GM03348 (cell line): ENCODE results near the gene TIPARP.

Experiments used
- DNase-seq: peaks from one replicate; pipeline ENCODE4 v3.0.0; 2012; ENCODE audit warnings: low spot score

TIPARP gene, protein sequence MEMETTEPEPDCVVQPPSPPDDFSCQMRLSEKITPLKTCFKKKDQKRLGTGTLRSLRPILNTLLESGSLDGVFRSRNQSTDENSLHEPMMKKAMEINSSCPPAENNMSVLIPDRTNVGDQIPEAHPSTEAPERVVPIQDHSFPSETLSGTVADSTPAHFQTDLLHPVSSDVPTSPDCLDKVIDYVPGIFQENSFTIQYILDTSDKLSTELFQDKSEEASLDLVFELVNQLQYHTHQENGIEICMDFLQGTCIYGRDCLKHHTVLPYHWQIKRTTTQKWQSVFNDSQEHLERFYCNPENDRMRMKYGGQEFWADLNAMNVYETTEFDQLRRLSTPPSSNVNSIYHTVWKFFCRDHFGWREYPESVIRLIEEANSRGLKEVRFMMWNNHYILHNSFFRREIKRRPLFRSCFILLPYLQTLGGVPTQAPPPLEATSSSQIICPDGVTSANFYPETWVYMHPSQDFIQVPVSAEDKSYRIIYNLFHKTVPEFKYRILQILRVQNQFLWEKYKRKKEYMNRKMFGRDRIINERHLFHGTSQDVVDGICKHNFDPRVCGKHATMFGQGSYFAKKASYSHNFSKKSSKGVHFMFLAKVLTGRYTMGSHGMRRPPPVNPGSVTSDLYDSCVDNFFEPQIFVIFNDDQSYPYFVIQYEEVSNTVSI

DNA sequence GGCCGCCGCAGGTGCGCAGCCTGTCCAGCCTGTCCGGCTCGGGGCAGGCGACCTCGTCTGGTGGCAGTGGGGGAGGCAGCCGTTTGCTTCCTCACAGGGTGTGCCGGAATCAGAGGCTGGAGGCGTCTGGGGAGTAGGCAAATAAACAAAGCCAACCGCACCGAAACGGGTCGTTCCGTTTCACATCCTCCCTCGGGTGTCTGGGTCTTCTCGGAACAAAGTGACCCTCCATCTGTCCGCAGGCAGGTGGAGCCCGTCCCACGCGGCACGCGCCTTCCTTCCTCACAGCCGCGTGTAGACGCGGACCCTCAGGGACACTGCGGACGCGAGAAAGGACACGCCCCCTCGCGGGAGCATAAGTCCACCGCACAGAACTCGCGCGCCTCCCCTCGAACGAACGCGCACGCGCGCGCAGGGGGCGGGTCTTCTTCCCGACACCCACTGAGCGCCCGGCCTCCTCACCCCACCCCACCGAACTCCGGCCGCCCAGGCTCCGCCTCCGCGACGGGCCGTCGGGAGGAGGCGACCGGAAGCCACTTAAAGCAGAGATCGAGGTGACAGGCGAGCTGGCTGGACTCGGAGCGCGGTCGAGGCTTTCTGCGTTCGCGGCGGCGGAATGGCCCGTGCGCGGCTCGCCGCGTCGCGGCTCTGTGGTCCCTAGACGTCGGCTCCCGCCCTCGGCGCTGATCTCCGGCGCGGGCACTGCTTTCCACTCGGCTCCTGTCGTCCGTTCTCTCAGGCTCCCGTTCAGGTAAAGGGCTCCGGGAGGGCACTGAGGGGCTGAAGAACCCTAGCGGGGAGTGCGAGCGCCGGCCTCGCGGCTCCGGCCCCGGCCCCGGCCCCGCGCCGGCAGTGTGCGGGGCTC lies at the start of gene TIPARP:
TSS of gene TIPARP (plus strand) at position 545 of the 865 bp plus-strand sequence. CDS start 3,108 bp downstream, outside the sequence.
- DNase-seq: peak; percentile 99

DNA sequence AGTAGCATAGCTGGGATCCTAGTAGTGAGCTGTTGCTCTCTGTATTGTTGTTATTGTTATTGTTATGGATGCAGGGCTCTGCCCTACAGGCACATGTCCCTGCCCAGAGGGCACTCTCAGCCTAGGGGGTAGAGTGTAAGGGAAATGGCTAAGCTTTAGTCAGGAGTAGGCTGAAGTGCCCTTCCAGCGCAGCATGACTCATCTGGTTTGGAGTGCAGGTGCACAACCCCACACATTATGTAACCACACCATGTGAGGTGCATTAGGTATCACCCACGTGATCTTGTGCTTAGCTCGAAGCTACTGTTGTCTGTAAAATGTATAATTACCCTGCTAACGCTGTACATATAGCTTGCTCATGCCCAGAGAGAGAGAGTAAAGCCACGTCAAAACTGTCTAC lies 48.3 kb upstream of the TIPARP start:
- DNase-seq: no peak

DNA sequence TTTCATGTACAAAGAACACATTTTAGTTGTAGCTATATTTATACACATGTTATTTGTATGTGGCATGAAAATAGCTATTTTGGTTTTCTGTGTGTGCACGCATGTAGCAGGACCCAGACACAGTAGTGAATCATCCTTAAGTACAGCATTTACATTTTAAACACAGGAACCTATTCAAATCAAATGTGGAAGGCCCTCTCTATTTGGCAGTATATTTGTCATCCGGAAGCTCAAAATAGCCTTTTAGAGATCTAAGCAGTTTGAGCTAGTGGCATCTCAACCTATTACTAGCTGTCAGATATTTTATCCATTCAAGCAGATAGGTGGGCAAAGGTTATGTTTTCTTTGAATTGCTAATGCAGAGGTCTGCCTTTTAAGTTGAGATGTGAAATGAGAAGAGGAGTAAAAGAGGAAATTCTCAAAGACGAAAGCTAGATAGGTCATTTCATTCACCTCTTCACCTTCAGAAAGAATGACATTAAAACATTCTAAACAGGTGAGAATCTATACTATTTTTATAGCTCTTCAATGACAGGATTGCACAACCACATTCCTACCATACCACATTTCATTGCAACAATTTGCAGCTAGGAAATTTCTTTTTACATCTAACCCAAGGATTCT lies 46.3 kb upstream of the TIPARP start:
- DNase-seq: peak; percentile 23

DNA sequence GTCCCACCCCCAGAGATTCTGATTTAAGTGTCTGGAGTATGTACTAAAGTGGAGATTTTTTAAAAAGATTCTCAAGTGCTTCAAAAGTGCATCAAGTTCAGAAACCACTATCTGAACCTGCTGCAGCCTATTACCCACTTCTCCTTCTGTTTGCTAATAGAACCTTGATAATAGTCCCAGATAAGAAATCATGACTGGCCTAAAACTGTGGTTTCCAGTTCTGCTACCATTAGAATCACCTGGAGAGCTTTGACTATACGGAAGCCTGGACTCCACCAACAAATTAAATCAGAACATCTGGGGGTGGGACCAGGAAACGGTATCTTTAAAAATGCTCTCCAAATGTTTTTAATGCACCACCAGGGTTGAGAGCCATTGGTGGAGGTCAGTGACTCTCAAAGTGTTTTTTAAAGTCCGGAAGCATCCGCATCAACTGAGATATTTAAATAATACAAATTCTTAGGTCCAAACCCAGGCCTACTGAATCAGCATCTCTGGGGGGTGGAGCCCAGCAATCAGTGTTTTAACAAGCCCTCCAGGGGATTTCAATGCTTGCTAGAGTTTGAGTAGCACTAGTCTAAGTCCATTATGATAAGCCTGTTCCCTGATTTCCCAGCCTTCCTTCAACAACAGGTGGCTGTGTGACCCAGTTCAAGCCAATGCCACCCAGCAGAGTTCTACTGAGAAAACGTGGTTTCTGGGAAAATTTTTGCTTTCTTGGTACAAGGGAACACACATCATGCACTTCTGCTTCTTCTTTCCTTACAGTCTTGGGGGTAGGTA lies 45.4 kb upstream of the TIPARP start:
- DNase-seq: no peak

DNA sequence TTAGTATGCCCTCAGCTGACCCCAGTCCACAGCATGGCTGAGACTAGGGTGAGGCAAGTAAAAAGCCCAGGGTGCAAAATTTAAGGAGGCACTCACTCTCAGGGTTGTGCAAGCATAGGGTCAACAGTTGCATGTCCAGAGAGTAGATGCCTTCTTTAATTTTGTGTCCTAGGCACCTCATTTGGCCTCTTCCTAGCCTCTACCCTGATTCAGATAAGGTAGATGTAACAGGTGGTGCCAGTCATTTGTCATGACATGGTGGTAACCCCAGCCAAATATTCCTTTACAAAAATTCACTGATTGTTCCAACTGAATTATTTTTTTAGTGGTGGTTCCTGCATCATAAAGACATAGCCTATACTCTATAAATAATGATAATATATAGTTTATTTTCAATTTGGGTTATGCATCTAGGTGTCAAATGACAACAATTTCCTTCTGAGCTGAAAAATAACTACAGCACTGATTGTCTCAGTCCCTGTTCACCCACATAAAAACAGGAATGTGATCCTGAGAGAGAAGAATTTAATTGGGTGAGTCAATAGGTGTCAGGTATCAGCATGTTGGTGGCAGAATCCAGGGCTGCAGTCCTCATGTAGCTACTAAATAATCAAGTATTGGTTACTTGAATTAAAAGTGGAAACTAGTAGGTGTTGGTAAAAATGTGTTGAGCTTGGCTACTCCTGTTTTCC lies 44.2 kb upstream of the TIPARP start:
- DNase-seq: no peak

DNA sequence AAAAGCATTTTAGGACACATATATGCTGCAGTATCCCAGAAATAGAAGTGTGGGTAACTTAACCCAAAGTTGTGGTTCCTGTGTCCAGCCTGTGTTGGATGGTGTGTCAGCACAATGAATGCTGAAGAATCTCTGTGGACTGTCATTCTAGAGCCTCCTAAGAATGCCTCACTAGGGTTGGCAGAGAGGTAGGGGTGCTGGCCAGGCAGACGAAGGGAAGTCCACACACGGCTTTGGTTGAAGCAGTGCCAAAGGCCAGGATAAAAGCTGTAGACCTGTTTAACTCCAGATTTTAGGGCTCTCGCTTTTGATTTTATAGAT lies 43.7 kb upstream of the TIPARP start:
- no peak for DNase-seq

DNA sequence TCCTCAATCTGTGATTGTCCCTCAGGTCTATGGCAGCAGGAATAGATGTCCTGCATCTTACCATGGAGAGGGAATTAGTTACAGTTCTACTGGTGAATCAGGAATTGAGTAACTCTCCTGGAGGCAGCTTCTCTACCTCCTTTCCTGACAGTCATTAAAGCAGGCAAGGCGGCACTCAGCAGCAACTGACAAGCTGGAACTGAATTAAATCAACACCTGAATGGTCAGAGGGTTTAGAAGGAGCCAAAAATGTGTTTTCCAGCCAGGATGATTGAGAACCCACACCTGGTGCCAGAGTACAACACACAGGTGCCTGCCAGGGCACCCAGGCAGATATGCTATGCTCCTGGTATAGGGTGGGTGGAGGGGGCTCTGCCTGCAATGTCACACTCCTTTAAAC lies 43.1 kb upstream of the TIPARP start:
- DNase-seq: no peak

DNA sequence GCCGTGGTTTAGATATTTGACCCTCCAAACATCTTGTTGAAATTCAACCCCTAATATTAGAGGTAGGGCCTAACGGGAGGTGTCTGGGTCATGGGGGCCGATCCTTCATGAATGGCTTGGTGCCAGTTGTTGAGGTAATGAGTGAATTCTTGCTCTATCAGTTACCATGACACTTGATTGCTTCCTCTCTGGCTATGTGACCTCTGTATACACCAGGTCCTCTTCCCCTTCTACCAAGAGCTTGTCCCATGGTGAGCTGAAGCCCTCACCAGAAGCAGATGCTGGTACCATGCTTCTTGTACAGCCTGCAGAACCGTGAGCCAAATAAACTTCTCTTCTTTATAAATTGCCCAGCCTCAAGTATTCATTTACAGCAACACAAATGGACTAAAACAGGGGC lies 41.8 kb upstream of the TIPARP start:
- no peak for DNase-seq

DNA sequence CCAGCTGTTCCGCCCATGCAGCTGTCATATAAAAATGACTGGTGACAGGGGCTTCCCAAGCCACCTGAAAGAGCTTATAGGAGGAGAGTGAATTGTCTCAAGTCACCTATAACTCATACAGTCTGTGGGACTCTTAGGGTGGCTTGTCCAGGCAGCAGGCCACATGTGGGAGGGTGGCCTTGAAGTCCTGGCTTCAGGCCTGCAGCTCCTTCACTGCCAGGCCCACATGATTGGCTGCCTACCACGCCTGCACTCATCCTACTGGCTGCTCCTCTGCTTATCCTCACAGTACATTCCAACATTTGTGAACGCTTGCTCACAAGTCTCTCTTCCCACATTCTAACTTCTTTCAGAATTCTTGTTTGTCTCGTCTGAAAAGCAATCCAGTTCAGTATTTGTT lies 41.1 kb upstream of the TIPARP start:
- DNase-seq: peak; percentile 91

DNA sequence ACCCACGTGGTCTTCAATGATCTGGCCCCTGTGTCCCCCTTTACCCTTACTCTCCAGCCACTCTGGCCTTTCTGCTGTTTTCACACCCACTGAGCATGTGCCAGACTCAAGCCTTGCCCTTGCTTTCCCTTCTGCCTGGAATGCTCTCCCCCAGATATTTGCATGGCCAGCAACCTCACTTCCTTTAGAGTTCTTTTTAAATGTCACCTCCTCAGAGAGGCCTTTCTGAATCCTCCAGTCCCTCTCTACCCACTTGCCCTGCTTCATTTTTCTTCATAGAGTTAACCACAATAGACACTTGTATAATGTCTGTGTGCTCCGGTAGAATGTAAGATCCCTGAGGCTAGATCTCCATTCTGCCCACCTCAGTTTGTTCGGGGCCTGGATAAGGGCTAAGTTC lies 39.4 kb upstream of the TIPARP start:
- DNase-seq: no peak

DNA sequence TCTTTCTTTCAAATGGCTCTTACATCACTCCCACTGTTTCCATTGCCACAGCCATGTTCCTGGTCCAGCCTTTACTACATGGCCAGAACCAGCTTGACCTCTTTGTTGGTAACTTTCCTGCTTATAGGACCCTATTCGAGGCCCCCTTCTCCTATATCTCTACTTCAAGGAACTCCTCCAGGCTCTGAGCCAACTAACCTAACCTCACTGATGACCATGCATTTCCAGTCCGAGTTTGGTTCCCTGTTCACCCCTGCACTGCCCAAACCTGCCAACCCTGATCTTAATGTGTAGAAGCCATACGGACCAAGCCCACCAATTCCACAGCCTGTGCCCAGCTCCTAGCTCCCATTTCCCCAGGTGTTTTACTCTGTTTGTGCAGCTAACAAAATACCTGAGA lies 38.4 kb upstream of the TIPARP start:
- DNase-seq: no peak

DNA sequence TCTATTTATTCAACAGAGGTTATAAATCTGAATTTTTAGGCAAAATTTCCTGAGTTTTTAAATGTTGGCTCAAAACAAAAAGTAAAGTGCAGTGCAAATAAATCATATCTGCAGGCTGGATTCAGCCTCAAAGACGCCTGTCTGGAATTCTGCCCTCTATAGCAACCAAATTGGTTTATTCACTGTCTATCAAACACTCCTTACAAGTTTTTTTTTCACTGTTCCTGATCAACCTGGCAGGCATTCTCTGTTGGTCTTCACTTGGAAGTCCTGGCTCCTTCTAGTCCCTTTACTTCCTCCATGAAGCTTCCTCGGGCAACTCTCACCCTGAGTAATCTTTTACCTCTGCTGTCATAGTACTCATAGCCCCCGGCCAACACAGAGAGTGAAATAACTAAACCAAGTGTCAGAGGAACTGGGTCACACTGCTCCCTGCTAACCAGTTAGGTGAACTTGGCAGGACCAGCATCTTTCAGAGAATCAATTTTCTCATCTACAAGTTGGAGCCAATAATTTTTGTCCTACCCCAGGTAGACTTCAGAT lies 36.8 kb upstream of the TIPARP start:
- DNase-seq: no peak

DNA sequence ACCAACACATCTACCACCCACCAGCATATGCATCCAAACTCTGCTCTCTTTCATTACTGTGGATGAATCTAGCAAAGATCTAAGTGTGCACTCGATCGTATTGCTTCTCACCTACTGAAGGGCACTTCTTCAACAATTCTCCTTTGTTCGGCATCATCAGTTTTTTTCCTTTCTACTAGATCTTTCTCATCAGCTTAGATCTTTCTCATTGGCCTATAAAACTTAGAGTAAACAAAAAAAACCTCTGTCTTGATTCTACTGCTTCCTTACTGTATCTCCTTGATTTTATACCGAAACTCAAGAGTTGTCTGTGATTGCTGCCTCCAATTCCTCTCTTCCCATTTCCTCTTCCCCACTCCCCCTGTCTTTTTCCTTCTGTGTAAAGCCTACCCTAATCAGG lies 36.1 kb upstream of the TIPARP start:
- no peak for DNase-seq

DNA sequence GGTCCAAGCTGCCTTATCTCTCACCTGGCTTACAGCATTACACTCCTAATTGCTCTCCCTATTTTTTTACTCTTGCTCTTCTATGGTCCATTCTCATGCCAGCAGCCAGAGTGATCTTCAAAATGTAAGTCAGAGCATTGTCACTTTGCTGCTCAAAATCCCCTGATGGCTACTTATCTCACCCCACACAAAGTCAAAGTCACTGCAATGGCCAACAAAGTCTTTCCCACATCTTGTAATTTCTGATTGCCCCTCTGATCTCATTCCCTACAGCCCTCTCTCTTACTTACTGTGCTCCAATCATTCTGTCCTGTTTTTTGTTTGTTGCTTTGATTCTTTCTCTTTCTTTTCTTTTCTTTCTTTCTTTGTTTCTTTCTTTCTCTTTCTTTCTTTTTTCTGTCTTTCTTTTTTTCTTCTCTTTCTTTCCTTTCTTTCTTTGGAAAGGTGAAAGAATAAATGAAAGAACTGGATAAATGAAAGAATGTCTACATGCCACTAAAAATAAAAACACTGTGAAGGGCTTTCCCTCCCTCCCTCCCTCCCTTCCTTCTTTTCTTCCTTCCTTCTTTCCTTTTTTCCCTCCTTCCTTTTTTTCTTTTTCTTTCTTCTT lies 34.9 kb upstream of the TIPARP start:
- DNase-seq: no peak

DNA sequence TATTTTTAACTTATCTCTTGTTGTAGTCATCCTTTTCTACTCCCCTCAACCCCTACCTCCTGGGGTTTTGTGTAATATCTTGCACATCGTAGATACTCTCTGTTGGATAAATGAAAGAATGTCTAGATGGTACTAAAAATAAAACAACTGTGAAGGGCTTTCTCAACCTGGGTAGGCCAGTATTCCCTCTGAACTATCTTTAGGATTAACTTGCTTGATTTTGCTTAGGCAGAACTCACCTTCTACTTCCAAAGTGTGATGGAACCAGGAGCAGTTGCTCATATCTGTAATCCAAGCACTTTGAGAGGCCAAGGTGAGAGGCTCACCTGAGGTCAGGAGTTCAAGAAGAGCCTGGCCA lies 32.8 kb upstream of the TIPARP start:
- DNase-seq: no peak

DNA sequence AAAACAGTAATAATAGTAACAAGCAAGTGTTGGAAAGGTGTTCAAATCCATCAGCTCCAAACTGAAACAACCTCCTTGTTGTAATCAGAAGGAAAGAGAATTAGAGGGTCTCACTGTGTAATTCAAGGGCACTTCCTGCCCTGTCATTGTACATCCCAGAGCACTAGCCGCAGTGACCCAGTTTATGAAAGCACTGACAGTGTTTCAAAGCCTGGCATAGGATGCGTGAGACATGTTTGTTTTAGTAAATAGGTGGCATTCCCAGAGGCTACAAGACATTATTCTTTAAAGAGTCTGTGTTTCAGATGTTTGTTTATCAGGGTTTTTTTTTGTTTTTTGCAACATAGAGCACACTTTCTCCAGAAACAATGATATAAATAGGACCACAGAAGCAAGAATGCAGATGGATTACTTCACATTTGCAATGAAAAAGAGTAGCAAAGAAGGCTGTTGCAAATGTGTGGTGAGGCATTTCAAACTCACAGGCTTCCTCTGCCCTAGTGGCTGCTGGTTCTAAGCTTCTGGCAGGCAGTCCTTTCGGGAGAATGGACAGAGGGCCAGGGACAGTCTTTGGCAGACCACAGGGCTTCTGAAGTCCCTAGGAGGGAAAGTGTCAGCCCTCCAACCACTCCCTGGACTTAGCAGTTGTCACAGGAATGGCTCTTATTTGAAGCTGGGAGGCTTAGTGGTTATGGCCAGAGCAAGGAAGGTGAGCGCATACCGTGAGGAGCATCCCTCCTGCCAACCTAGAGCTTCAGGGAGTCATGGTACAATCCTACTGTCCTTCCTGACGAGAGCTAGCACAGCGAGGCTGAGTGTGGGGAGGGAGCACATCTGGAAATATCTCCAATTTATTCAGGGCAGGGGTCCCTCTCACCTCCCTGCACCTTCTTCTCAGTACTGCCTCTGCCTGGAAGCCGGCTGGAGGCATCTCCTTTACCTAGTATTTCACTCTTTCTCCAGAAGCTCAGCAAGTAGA lies 31.4 kb upstream of the TIPARP start:
- DNase-seq: peak; percentile 19

DNA sequence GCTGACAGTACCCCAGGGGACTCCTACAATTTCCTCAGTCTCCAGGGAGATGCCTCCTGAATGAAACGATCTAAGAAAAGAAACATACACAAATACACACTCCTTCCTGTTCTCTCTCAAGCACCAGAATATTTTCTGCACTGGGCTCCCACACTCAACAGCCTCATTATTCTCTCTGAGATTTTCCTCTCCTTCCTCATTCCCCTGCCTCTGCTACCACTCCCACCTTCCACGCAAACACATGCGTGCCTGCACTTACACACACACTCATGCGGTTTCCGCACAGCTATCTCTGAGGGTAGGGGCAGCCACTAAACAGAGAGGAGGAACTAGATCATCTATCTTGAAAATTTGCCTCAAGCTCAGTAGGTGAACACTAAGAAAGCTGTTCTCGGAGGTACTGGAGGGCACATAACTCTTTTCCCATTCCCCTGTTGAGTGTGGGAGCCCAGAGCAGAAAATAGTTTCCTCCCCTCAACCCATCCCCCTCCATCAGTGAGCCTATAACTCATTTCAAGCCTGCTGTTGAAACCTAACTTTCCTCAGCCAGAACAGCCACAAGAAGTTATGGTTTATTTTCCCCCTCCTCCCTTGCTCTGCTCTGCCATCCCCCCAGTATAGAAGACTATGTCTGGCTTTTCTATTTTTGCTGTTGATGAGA lies 30.5 kb upstream of the TIPARP start:
- no peak for DNase-seq

DNA sequence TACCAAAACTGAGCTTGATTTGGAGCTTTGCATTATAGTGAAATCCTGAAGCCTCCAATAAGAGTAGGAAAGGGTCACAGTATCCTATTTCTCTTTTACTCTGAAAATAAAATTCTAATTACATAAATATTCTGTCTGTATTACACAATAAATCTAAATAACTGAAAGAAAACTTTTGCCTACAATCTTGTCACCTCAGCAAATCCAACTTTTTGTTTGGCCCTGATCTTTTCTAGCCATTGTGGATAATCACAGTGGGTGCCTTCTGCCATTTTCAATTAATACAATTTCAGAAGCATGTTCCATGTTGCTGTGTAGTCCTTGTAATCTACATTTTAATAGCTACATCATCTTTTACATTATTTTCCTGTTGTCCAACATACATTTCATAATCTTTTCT lies 29.4 kb upstream of the TIPARP start:
- DNase-seq: no peak

DNA sequence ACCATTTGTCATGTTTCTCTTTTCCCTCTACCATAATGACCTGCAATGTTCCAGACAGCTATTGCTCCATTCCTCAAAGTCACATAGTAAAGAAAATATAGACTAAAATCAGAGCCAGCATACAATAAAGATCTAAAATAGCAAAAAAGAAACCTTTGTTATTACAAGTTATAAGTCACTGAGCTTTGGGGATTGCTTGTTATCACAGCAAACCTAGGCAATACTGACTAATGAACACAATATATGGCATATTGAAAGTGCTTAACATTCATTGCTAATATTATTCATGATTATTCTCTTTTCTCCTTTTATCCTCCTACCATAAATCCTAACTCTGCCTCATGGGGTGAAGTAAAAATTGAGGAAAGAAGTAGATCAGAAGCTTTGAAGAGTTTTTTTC lies 27.4 kb upstream of the TIPARP start:
- no peak for DNase-seq
